Measurements from ENCODE around the gene ZNF761.
"Not testable (repeated sequence)": the region's sequence is repeated elsewhere in the genome, so short reads cannot be mapped to it uniquely, and the experiment has no call there.

- TF ChIP-seq SUZ12 (IDR thresholded peaks at IDR 0.05; ENCODE audit: extremely low read depth, insufficient read depth, insufficient read length); ZNF274 (IDR thresholded peaks at IDR 0.05; ENCODE audit: low read depth, low read length); YY1 (IDR thresholded peaks at IDR 0.05; ENCODE audit: insufficient read depth, insufficient read length): not testable (repeated sequence)
Observed at GRCh38 chr19:53497311-53498023, 65.7 kb downstream of the ZNF761 start.

All from NT2/D1 (cell line).